COLO829 (cell line): Measurements from ENCODE around the gene WFIKKN2.
"Not testable (repeated sequence)": the region's sequence is repeated elsewhere in the genome, so short reads cannot be mapped to it uniquely, and the experiment has no call there.

Source experiments
- DNase-seq: peaks from one replicate; pipeline ENCODE4 v3.0.0; 2012; ENCODE audit warnings: low spot score

WFIKKN2 gene

GRCh38 chr17:50835301-50836234, at the start of gene WFIKKN2:
Gene WFIKKN2, plus strand, starts transcription at chr17:50835586. Its CDS starts 352 bp downstream, at chr17:50835938.
- DNase-seq: no peak

- DNase-seq: no peak
These were observed 49.3 kb upstream of the WFIKKN2 start for GRCh38 chr17:50785946-50786570.

- DNase-seq: no peak
These were observed 48.3 kb upstream of the WFIKKN2 start for GRCh38 chr17:50787106-50787505.

GRCh38 chr17:50790618-50791017, 44.8 kb upstream of the WFIKKN2 start:
- no peak for DNase-seq

- no peak for DNase-seq
These were observed 43.3 kb upstream of the WFIKKN2 start for GRCh38 chr17:50792132-50792531.

- no peak for DNase-seq
These were observed 42.4 kb upstream of the WFIKKN2 start for GRCh38 chr17:50793007-50793406.

GRCh38 chr17:50794361-50794760, 41.0 kb upstream of the WFIKKN2 start:
- no peak for DNase-seq

- DNase-seq: no peak
These were observed 38.1 kb upstream of the WFIKKN2 start for GRCh38 chr17:50797135-50797810.

GRCh38 chr17:50798424-50799288, 36.7 kb upstream of the WFIKKN2 start:
- DNase-seq: no peak

- no peak for DNase-seq
These were observed 35.8 kb upstream of the WFIKKN2 start for GRCh38 chr17:50799582-50799981.

GRCh38 chr17:50800196-50800700, 35.1 kb upstream of the WFIKKN2 start:
- no peak for DNase-seq

GRCh38 chr17:50802609-50803571, 32.5 kb upstream of the WFIKKN2 start:
- no peak for DNase-seq

- DNase-seq: no peak
These were observed 31.7 kb upstream of the WFIKKN2 start for GRCh38 chr17:50803676-50804075.

- DNase-seq: not testable (repeated sequence)
These were observed 30.5 kb upstream of the WFIKKN2 start for GRCh38 chr17:50804749-50805475.

GRCh38 chr17:50805486-50805885, 29.9 kb upstream of the WFIKKN2 start:
- DNase-seq: no peak

- DNase-seq: no peak
These were observed 29.2 kb upstream of the WFIKKN2 start for GRCh38 chr17:50806141-50806643.

- no peak for DNase-seq
These were observed 28.4 kb upstream of the WFIKKN2 start for GRCh38 chr17:50807009-50807408.

GRCh38 chr17:50807675-50808074, 27.7 kb upstream of the WFIKKN2 start:
- DNase-seq: no peak

GRCh38 chr17:50808413-50808812, 27.0 kb upstream of the WFIKKN2 start:
- no peak for DNase-seq
